Stimulated activated CD8-positive, alpha-beta memory T cell treated with anti-CD3 and anti-CD28 coated beads, Interleukin-7, amount 100 ng/mL, for 1 hour (primary cell): ENCODE results near the gene MICAL2.

Experiments
- DNase-seq, 2 donors: peaks; one replicate each; pipeline ENCODE4 v3.0.0-alpha.2; 2020; ENCODE audit warnings: low read depth in 2 of 2

MICAL2 gene

DNA sequence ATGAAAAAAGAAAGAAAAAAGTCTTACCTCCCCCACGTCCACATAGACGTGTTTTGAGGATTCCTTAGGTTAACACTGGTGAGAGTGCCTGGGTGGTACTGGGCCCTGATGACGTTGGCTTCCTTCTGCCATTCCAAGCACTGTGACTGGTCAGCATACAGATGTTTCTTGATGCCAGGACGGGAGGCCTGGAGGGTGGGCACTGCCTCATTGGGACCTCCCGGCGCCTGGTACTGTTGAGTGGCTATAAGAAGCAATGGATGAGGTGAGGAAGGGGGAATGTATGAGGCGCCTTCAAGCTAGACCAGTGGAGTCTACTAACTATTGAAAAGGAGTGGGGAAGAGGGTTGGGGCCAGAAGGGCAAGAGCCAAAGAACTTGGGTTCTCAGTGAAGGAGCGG lies 45.3 kb downstream of the MICAL2 start:
- DNase-seq = no peak

- no peak for DNase-seq
Measured at GRCh38 chr11:12156301-12157140, 46.1 kb downstream of the MICAL2 start.

DNA sequence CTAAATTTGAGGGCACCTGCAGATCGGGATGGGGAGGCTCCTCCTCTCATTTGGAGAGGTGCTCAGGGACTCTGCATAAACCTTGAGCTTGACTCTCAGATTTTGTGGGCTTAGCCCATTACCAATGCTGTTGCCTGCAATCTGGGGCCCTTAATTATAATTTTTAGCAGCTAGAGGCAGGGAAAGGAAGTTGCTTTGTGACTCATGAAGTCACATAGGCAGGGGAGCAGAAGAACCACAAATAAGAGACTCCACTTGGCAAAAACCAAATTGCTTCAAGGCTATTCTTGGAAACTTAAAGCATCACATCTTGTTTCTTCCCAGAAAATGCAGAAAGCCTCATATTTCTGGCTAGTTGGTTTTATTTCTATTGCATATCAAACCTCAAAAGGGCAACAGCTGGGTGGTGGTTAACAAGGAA lies 46.9 kb downstream of the MICAL2 start:
- no peak for DNase-seq

DNA sequence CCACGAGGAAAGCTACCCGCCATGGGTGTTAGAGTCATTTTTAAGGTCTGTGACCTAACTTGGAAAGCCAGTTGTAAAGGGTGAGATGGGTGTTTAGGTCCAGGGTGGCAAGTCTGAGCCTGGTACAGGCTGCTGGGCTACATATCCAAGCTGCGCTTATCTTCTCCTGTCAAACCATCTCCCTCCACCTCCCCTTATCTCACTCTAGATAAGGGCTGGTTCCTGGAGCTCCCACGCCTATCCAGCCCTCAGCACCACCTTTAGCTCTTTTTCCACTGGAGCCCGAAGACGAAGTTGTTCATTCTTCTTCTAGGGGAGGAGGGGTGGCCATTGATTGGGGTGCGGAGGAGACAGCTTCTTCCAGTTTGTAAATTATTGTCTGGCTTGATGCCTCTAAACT lies 48.5 kb downstream of the MICAL2 start:
- DNase-seq = no peak

GRCh38 chr11:12159351-12160099 lies 49.1 kb downstream of the MICAL2 start:
- DNase-seq = no peak

DNA sequence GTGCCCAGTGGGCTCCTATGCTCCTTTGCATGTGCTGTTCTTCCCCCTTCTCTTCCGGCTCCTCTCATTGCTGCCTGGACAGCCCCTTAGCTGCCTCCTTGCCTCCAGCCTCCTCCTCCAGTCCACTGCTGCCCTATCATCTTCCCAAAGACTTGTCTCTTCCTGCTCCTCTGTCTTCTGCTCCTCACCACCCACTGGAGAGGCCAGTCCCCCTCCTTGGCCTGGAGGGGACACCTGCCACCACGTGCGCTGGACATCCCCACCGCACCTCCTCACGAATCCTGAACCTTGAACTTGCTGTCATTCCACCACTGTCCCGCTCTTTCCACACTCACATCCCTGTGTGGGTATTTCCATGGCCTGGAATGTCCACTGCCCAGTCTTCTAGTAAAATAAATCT lies 49.8 kb downstream of the MICAL2 start:
- no peak for DNase-seq

GRCh38 chr11:12160680-12161079 lies 50.3 kb downstream of the MICAL2 start:
- DNase-seq = no peak

GRCh38 chr11:12161137-12161536 lies 50.7 kb downstream of the MICAL2 start:
- no peak for DNase-seq

- no peak for DNase-seq
Measured at GRCh38 chr11:12161603-12162350, 51.4 kb downstream of the MICAL2 start.

- DNase-seq = no peak
Measured at GRCh38 chr11:12162652-12163051, 52.3 kb downstream of the MICAL2 start.

DNA sequence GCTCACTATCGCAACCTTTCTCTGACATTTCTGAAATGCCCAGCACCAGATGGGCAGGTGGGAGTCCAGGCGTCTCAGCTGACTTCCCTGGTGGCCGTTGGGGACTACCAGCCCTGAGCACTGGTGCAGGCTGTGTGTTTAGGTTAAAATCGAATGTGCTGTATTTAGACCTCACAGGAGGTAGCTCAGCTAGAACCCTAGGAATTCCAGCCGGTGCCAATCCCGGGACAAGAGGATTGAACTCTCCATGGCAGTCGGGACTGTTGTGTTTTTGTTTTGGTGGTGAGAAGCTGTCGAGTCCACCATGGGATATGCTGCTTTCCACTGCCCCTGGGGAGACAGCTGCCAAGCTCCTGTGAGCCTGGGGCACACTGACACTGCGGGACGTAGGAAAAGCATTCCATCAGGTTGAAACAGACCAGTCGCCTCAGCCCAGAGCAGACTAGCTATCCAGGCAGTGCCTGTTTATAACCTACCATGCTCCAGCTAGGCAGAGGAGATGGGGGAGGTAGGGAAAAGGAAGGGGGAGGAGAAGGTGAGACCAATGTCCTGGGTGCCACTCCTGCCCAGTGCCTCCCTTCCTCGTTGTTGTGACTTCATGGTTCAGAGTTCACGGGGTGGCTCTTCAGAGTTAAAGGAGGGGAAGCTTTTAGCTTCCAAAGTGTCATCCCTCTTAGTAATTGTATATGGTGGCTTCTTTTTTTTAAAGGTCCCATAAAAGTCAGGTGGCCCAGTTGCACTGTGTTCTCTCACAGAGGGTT lies 53.0 kb downstream of the MICAL2 start:
- no peak for DNase-seq

- DNase-seq = no peak
Measured at GRCh38 chr11:12164061-12165014, 53.9 kb downstream of the MICAL2 start.

GRCh38 chr11:12165237-12165875 lies 55.0 kb downstream of the MICAL2 start:
- no peak for DNase-seq

GRCh38 chr11:12166299-12167060 lies 56.1 kb downstream of the MICAL2 start:
- DNase-seq = no peak

DNA sequence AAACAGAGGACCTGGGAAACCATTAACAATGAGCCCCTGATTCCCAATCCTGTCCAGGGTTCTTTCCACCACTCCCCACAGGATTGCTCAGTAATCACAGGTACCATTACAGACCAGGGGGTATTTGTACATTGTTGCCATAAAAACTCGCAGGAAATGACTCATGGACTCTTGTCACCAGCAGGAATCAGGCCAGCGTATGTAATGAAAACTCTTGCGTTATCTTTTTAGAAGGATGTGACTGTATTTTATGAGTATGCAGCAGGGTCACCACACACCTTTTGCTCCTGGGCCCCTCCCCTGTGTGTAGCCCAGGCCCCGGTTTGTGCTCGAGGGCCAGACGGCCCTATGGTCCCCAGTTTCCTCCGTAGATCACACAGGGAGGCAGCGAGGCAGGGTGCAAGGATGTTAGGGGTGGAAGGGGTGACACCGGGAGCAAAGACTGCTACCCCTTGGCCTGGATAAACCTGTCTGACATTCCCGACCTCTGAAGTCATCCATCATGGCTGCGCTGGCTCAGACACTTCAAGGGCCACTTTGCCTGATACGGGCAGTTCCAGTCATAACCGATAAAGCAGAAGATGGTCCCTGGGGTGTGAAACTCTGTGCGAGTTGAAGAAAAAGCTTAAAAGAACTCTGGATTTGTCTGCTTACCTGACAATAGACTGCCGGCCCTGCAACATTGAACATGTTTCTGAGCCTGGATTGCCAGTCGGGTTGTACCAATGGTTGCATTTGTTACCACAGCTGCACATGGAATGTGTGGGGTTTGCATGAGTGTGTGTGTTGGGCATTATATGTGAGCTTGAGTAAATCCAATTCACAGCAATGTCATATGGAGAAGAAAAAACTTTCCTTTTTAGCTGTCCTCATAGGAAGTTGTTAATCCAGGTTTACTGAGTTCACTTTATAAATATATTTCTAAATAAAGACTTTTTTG lies 56.9 kb downstream of the MICAL2 start:
- DNase-seq = no peak

DNA sequence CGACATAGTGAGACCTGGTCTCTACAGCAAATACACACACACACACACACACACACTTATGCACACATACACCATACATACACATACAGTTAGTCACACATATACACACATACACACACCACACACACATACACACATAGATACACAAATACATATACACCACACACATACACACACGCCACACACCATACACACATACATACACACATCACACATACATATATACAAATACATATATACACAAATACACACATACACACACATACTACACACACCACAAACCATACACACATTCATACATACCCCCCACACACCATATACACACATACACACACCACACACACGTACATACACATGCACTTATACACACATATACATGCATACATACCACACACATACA lies 57.7 kb downstream of the MICAL2 start:
- DNase-seq = no peak

DNA sequence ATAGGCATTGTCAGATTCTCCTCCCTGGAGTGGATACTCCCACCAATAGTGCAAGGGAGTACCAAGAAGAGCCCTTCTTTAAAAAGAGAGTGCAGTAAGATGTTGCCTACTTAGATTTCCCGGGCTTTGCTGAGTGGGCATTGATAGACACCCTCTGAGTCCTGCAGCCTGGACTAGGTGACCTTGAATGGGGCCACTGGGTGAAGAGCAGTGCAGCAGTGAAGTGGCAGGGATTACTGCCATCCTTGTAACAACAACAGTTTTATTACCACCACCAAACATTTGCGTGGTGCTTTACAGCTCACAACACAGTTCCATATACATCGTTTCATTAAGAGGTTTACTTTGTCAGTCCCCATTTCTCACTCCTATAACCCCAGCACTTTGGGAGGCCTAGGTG lies 59.4 kb downstream of the MICAL2 start:
- no peak for DNase-seq

DNA sequence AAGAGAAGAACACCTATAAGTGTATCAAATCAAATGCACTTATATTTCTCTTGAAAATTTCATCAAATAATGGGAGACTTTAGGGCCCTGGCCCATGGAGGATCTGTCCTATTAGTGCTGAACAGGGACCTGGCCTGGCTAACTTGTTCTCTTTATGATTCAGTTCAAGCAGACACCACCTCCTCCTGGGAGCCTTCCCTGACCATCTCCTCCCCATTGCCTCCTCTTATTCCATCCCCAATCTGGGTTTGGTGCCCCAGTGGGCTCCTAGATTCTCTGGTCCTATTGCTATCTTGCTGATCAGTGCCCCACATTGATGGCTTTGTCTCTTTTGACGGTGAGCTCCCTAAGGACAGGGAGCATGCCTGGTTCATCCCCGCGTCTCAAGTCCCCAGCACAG lies 60.1 kb downstream of the MICAL2 start:
- DNase-seq = no peak
